BLaER1 treated with 17β-estradiol and CSF1 and Interleukin-3, amounts not matched to agents 10 nM and 100 nM (cell line): ENCODE measurements around the gene MAP2K7.
"Not testable (repeated sequence)": the region's sequence is repeated elsewhere in the genome, so short reads cannot be mapped to it uniquely, and the experiment has no call there.

ENCODE experiments used
- H3K27ac ChIP-seq, 11 experiments: shearing (Covaris generic); formaldehyde crosslinking; 2 replicates each; pipeline ENCODE4 v1.8.1; 2022
- H3K27me3 ChIP-seq, 11 experiments: shearing (Covaris generic); formaldehyde crosslinking; 2 replicates each; pipeline ENCODE4 v1.8.1; 2022
- H3K36me3 ChIP-seq, 11 experiments: shearing (Covaris generic); formaldehyde crosslinking; 2 replicates each; pipeline ENCODE4 v1.8.1; 2022
- H3K4me1 ChIP-seq, 10 experiments: shearing (Covaris generic); formaldehyde crosslinking; 2 replicates each; pipeline ENCODE4 v1.8.1; 2022
- H3K4me2 ChIP-seq, 11 experiments: shearing (Covaris generic); formaldehyde crosslinking; 2 replicates each; pipeline ENCODE4 v1.8.1; 2022
- H3K4me3 ChIP-seq, 10 experiments: shearing (Covaris generic); formaldehyde crosslinking; 2 replicates each; pipeline ENCODE4 v1.8.1; 2022
- H3K9ac ChIP-seq, 11 experiments: shearing (Covaris generic); formaldehyde crosslinking; 2 replicates each; pipeline ENCODE4 v1.8.1; 2022
- H3K9me3 ChIP-seq, 11 experiments: shearing (Covaris generic); formaldehyde crosslinking; replicated peaks in 1 of 11; 2 replicates each; pipeline ENCODE4 v1.8.1; 2022
- H4K20me1 ChIP-seq, 11 experiments: shearing (Covaris generic); formaldehyde crosslinking; 2 replicates each; pipeline ENCODE4 v1.8.1; 2022
- Cebpa-rat ChIP-seq, 11 experiments: shearing (Covaris generic); IDR thresholded peaks; 2 replicates each; pipeline ENCODE4 v1.8.1; 2022

The MAP2K7 gene

GRCh38 chr19:7903244-7904073, at the start of gene MAP2K7:
MAP2K7 (plus strand) TSS chr19:7903877; CDS start chr19:7903945, 68 bp downstream.
- no peaks in the 10 kb centered on the region for H3K9me3 ChIP-seq
- H3K4me3 ChIP-seq = peak within 1 kb of the TSS; percentile 75 to 97 (median 90)
- peak within 1 kb of the TSS; percentile 79 to 92 (median 87) for H3K9ac ChIP-seq
- no peak for TF ChIP-seq Cebpa-rat (IDR thresholded peaks at IDR 0.05)
- H4K20me1 ChIP-seq = peaks cover 42 to 45% (median 44%) of the 10 kb centered on the region in 11 experiments
- peaks cover 0 to 21% (median 13%) of the 10 kb centered on the region in 11 experiments; a peak in 14 of 22 replicates for H3K36me3 ChIP-seq
- no peaks in the 10 kb centered on the region for H3K27me3 ChIP-seq
- H3K4me1 ChIP-seq = peaks cover 47 to 64% (median 55%) of the 10 kb centered on the region in 10 experiments
- H3K4me2 ChIP-seq = peak within 1 kb of the TSS; percentile 97 to 100 (median 99)
- H3K27ac ChIP-seq = peak within 1 kb of the TSS; percentile 77 to 90 (median 85)

- Histone ChIP-seq H3K27ac (no peak overlapping the region), H3K9ac (no peak overlapping the region), H3K9me3 (no peaks in the 10 kb centered on the region), H3K4me2 (no peak overlapping the region), H3K4me3 (no peak overlapping the region), H3K4me1 (peaks cover 10 to 36% (median 25%) of the 10 kb centered on the region in 10 experiments; a peak in 19 of 20 replicates), H3K27me3 (peaks cover 0 to 19% (median 9%) of the 10 kb centered on the region in 11 experiments; a peak in 12 of 22 replicates), H4K20me1 (peaks cover 0 to 63% (median 5%) of the 10 kb centered on the region in 11 experiments; a peak in 9 of 22 replicates), H3K36me3 (no peaks in the 10 kb centered on the region)
- no peak for TF ChIP-seq Cebpa-rat (IDR thresholded peaks at IDR 0.05)
Observed at GRCh38 chr19:7855426-7856108, 48.1 kb upstream of the MAP2K7 start.

GRCh38 chr19:7856109-7856591, 47.5 kb upstream of the MAP2K7 start:
- Histone ChIP-seq H3K27me3 (peaks cover 3 to 24% (median 13%) of the 10 kb centered on the region in 11 experiments; a peak in 20 of 22 replicates), H4K20me1 (peaks cover 0 to 63% (median 7%) of the 10 kb centered on the region in 11 experiments; a peak in 9 of 22 replicates), H3K4me2 (no peak overlapping the region; a peak in 1 of 22 replicates), H3K9ac (no peak overlapping the region), H3K4me3 (no peak overlapping the region), H3K9me3 (no peaks in the 10 kb centered on the region), H3K36me3 (no peaks in the 10 kb centered on the region), H3K4me1 (peaks cover 10 to 37% (median 28%) of the 10 kb centered on the region in 10 experiments; a peak in 19 of 20 replicates), H3K27ac (no peak overlapping the region)
- TF ChIP-seq Cebpa-rat (IDR thresholded peaks at IDR 0.05) = no peak

DNA sequence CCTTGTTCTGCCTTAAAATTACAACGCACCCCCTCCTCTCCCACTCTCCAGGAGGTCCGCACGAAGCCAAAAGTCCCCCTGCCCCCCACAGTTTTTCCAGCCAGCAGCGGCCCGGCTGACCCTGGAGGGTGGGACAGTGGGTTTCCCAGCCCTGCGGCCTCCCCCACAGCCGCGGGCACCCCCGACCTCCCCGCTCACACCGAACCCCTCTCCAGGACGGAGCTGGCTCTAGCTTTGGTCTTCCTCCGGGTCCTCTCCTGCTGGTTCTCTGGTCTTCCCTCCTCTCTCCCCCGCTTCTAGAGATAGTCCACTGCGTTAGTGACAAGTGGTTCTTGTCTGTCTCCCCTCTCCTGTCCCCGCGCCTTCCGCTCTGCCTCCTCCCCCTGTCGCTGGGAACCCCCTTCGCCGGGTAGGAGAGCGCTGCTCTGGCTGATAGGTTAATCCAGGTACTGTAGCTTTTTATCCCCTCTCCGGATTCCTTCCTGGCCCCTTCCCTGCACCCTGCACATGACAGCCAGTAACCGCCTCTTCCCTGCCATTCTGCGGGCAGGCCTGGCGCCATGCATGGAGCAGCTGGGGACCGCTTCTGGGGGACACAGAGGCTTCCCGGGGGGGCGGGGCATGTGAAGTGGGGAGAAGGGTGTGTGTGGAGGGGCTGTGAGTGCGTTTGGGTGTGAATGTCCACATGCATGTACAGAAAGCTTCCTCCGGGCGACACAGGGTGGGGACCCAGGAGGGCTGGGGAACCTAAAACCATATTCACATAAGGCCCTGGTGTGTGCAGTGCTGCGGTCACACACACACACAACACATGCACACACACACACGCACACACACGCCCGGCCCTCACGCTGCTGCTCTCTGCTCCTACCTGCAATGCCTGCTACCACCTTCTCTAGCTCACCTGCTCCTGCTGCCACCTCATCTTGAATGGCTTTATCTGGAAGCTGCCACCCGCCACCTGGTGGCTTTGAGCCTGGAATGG, 46.7 kb upstream of the MAP2K7 start:
- H3K9ac ChIP-seq = no peak overlapping the region
- no peak for TF ChIP-seq Cebpa-rat (IDR thresholded peaks at IDR 0.05)
- H3K4me1 ChIP-seq = peaks cover 19 to 45% (median 36%) of the 10 kb centered on the region in 10 experiments
- H4K20me1 ChIP-seq = peaks cover 0 to 64% (median 14%) of the 10 kb centered on the region in 11 experiments; a peak in 14 of 22 replicates
- H3K27ac ChIP-seq = no peak overlapping the region
- H3K27me3 ChIP-seq = peaks cover 12 to 33% (median 22%) of the 10 kb centered on the region in 11 experiments
- peak overlapping the region in 5 of 11 experiments; percentile 74 to 88 (median 83); a peak in 5 of 22 replicates for H3K4me2 ChIP-seq
- H3K9me3 ChIP-seq = no peaks in the 10 kb centered on the region
- no peaks in the 10 kb centered on the region for H3K36me3 ChIP-seq
- no peak overlapping the region for H3K4me3 ChIP-seq

DNA sequence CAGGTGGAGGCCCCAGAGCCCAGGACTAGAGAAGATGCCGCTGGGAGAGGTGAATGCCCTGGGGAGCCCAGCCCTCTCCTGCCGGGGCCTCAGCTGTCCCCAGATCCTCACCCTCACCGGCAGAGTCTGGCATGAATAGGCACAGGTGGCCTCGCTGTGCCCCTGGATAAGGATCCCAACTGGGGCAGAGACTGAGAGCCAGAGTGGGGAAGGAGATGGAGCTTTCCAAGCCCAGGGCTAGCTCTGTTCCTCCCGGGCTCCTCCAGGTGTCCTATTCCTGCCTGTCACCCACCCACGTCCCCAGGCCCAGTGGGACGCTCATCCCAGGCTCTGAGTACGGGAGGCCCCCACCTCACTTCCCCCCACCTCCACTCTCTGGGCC, 46.0 kb upstream of the MAP2K7 start:
- H3K27ac ChIP-seq = no peak overlapping the region
- peaks cover 16 to 37% (median 26%) of the 10 kb centered on the region in 11 experiments for H3K27me3 ChIP-seq
- TF ChIP-seq Cebpa-rat (IDR thresholded peaks at IDR 0.05) = no peak
- peaks cover 22 to 50% (median 40%) of the 10 kb centered on the region in 10 experiments for H3K4me1 ChIP-seq
- no peaks in the 10 kb centered on the region for H3K36me3 ChIP-seq
- H3K4me2 ChIP-seq = peak overlapping the region; percentile 64 to 88 (median 75)
- H3K9ac ChIP-seq = peak overlapping the region in 6 of 11 experiments; percentile 10 to 50 (median 24); a peak in 5 of 22 replicates
- no peaks in the 10 kb centered on the region for H3K9me3 ChIP-seq
- peaks cover 0 to 61% (median 17%) of the 10 kb centered on the region in 11 experiments; a peak in 14 of 22 replicates for H4K20me1 ChIP-seq
- H3K4me3 ChIP-seq = 0 out of 20 replicates have a peak overlapping the region, but pooled peaks of 1 of the 10 experiments have one; percentile 2

- Histone ChIP-seq H3K4me2 (peak overlapping the region; percentile 64 to 88 (median 75)), H3K9ac (peak overlapping the region in 6 of 11 experiments; percentile 10 to 50 (median 33); a peak in 6 of 22 replicates), H3K4me3 (peak overlapping the region in 3 of 10 experiments; percentile 2 to 15 (median 4); a peak in 1 of 20 replicates), H3K4me1 (peaks cover 22 to 52% (median 40%) of the 10 kb centered on the region in 10 experiments), H3K27ac (no peak overlapping the region), H3K9me3 (no peaks in the 10 kb centered on the region), H3K36me3 (no peaks in the 10 kb centered on the region), H3K27me3 (peaks cover 19 to 40% (median 29%) of the 10 kb centered on the region in 11 experiments), H4K20me1 (peaks cover 0 to 63% (median 18%) of the 10 kb centered on the region in 11 experiments; a peak in 17 of 22 replicates)
- TF ChIP-seq Cebpa-rat (IDR thresholded peaks at IDR 0.05) = no peak
Observed at GRCh38 chr19:7858109-7858770, 45.4 kb upstream of the MAP2K7 start.

DNA sequence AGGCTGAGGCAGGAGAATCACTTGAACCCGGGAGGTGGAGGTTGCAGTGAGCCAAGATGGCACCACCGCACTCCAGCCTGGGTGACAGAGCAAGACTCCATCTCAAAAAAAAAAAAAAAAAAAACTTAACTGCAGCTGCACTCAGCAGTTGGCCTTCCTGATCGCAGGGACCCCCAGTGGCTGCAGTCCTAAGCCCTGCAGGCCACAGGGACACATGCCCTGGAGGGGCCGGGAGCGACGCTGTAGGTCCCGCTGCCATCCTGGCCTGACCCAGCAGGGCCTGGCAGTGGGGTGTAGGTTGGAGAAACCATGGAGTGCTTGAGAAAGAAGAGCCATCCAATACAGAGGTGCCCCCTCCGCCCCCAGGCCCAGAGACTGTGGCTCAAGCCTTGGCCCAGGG, 44.6 kb upstream of the MAP2K7 start:
- Histone ChIP-seq H3K4me2 (peak overlapping the region in 4 of 11 experiments; percentile 74 to 88 (median 84); a peak in 5 of 22 replicates), H3K4me1 (peaks cover 30 to 56% (median 47%) of the 10 kb centered on the region in 10 experiments), H3K27me3 (peaks cover 28 to 49% (median 37%) of the 10 kb centered on the region in 11 experiments), H4K20me1 (peaks cover 0 to 65% (median 24%) of the 10 kb centered on the region in 11 experiments; a peak in 17 of 22 replicates)
- not testable (repeated sequence) for H3K4me3 ChIP-seq, H3K9ac ChIP-seq, H3K27ac ChIP-seq, H3K9me3 ChIP-seq, H3K36me3 ChIP-seq
